ENCODE measurements around the gene DERL2.
A peak's percentile ranks its signal among the peaks of the same experiment; 100 is the strongest.

GRCh38 chr17:5438716-5439445 lies 47.1 kb downstream of the DERL2 start, which contains the start of gene C1QBP:
- TF ChIP-seq, protein P1, sequence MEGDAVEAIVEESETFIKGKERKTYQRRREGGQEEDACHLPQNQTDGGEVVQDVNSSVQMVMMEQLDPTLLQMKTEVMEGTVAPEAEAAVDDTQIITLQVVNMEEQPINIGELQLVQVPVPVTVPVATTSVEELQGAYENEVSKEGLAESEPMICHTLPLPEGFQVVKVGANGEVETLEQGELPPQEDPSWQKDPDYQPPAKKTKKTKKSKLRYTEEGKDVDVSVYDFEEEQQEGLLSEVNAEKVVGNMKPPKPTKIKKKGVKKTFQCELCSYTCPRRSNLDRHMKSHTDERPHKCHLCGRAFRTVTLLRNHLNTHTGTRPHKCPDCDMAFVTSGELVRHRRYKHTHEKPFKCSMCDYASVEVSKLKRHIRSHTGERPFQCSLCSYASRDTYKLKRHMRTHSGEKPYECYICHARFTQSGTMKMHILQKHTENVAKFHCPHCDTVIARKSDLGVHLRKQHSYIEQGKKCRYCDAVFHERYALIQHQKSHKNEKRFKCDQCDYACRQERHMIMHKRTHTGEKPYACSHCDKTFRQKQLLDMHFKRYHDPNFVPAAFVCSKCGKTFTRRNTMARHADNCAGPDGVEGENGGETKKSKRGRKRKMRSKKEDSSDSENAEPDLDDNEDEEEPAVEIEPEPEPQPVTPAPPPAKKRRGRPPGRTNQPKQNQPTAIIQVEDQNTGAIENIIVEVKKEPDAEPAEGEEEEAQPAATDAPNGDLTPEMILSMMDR (IDR thresholded peaks at IDR 0.05; ENCODE audit: low read length), result peak; percentile 97
- no peak for TF ChIP-seq EZH2 (IDR thresholded peaks at IDR 0.05; ENCODE audit: borderline replicate concordance, low read length)

All from OCI-LY1 (cell line).